Anterior cingulate cortex (tissue), 58 donors: ENCODE data around the gene PPP2R2C.
A peak's percentile ranks its signal among the peaks of the same experiment; 100 is the strongest.

Experiments used
- DNase-seq, 58 donors: peaks; one replicate each; lab custom pipeline; 2025; lab: John Stamatoyannopoulos, UW

Gene PPP2R2C

GRCh38 chr4:6369924-6370645, 102.3 kb downstream of the PPP2R2C start:
- DNase-seq: no peak

- no peak for DNase-seq
Observed at GRCh38 chr4:6369511-6369910, 102.9 kb downstream of the PPP2R2C start.

- DNase-seq: no peak
Observed at GRCh38 chr4:6369035-6369434, 103.4 kb downstream of the PPP2R2C start.

GRCh38 chr4:6368601-6369000, 103.8 kb downstream of the PPP2R2C start:
- DNase-seq: no peak

- no peak for DNase-seq
Observed at GRCh38 chr4:6368096-6368495, 104.3 kb downstream of the PPP2R2C start.

GRCh38 chr4:6367371-6367851, 105.0 kb downstream of the PPP2R2C start:
- no peak for DNase-seq

- DNase-seq: no peak
Observed at GRCh38 chr4:6366581-6366980, 105.8 kb downstream of the PPP2R2C start.

- DNase-seq: no peak
Observed at GRCh38 chr4:6365545-6366086, 106.8 kb downstream of the PPP2R2C start.

- no peak for DNase-seq
Observed at GRCh38 chr4:6364581-6364980, 107.8 kb downstream of the PPP2R2C start.

- no peak for DNase-seq
Observed at GRCh38 chr4:6364146-6364545, 108.3 kb downstream of the PPP2R2C start.

GRCh38 chr4:6362896-6363295, 109.5 kb downstream of the PPP2R2C start:
- no peak for DNase-seq

- DNase-seq: no peak
Observed at GRCh38 chr4:6362243-6362885, 110.0 kb downstream of the PPP2R2C start.

GRCh38 chr4:6361076-6361784, 111.2 kb downstream of the PPP2R2C start:
- no peak for DNase-seq

GRCh38 chr4:6360385-6360784, 112.0 kb downstream of the PPP2R2C start:
- peak in 53 of 58 donors; percentile 11 to 91 (median 65) for DNase-seq

GRCh38 chr4:6359536-6360308, 112.7 kb downstream of the PPP2R2C start:
- DNase-seq: peak in 1 of 58 donors; percentile 66

- no peak for DNase-seq
Observed at GRCh38 chr4:6357476-6357875, 114.9 kb downstream of the PPP2R2C start.

GRCh38 chr4:6356076-6356560, 116.3 kb downstream of the PPP2R2C start:
- DNase-seq: no peak

- DNase-seq: no peak
Observed at GRCh38 chr4:6355052-6355451, 117.4 kb downstream of the PPP2R2C start.

GRCh38 chr4:6354626-6355025, 117.8 kb downstream of the PPP2R2C start:
- DNase-seq: no peak

- DNase-seq: no peak
Observed at GRCh38 chr4:6354119-6354518, 118.3 kb downstream of the PPP2R2C start.
